ENCODE measurements around the gene AGPAT4. TPM values are rescaled to one million over a fixed set of nuclear protein-coding genes. Genes with fewer than 3 reads are reported as not detected.
A peak's percentile ranks its signal among the peaks of the same experiment; 100 is the strongest.
"Not testable (repeated sequence)": the region's sequence is repeated elsewhere in the genome, so short reads cannot be mapped to it uniquely, and the experiment has no call there.

Gene AGPAT4
- total RNA-seq, 1 donor from 2014 or later = 6.6 TPM

DNA sequence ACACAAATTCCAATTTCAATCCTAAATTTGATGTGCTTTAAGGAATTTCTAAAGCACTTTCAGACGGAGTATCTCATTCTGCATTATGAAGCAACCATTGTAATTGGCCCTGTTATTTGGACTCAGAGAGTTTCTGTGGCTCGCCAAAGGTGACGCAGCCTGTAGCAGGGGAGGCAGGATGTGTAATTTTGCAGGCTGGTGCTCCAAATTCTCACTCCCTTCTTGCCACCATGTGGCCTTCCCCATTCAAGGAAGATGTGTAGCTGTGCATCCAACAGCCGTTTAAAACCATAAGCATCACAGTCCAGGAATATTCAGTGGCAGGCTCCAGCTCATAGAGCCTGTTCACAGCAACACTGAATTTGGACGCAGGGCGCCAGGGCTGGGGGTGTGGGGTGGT, 45.8 kb downstream of the AGPAT4 start:
- no peak for DNase-seq (ENCODE audit: low read depth)

DNA sequence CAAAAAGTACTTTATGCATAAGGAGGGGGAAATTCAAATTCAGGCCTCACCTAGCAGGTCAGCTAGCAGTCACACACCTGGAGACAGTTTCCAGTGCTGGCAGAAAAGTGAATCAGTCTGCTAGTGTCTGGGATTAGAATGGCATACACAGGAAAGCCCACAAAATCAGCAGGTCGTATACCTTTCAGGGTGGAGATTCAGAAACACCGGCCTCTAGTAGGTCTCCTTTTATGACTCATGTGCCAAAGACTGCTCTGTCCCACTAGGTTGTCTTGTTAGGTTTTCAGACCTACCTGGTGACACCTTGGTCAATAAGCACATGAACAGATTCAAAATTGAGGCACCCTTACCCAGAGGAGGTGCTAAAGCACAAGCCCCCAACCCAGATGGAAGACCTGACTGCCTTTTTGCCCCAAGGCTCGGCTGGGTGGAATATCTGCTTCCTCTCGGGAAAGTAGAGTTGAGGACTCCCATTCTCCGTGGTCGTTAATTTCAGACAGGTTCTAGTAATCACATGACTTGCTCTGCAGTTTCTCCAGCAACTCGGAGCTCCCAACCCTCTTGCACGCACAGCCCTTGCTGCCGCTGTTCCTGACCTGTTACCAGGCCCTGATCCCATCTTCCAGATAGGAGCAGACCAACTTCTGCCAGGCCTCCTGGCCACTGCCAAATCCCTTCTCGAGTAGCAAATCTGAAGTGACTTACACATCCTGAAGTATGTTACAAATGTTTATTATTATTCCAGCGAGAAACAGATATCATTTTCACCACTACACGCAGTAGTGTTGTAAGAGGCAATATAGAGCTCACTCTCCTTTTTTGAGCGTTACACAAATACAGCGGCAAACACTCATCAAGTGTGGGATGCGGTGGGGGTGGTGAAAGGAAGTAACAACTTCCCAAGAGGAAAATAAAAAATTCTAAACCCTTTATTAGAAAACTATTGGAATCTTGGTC, 46.6 kb downstream of the AGPAT4 start:
- DNase-seq (ENCODE audit: low read depth) = no peak

DNA sequence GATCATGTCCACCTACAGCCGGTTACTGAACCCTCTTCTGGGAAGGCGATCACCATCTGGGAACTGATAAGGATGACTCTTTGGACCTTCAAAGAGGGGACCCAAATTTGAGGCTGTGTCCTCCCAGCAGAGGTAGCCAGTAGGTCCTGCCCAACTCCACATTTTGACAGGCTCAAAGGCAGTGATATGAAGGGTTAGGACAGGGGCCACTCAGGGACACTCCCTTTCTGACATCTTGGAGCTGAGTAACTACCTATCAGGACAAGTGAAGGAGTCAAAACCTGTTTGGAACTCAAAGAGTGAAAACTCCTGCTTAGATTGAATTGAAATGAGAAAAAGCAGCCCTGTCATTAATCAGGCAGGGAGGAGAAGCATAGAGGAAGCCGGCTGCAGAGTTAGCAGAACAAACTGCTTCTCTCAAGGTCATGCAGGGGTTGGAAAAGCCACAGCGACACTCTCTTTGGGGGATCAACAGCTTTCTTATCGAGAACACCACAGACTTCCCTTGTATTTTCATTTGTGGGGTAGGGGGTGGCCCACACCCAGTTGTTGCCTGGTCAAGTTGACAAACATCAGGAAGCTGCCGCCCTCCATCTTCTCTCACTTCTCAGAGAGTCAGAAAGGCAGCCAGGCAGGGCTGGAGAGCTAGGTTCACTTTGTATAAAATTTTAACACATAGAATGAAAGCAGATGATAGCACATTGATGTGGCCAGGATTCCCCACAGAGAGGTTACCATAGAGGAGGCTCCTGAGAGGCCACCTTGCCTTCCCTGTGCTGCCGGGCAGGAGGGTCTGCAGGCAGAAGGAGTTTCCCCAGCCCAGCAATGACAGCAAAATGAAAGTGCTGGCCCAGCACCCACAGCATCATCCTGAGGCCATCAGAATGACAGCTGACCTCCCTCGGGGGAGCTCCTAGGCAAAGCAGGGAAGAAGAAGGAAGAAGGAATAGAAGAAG, 47.6 kb downstream of the AGPAT4 start:
- no peak for DNase-seq (ENCODE audit: low read depth)

DNA sequence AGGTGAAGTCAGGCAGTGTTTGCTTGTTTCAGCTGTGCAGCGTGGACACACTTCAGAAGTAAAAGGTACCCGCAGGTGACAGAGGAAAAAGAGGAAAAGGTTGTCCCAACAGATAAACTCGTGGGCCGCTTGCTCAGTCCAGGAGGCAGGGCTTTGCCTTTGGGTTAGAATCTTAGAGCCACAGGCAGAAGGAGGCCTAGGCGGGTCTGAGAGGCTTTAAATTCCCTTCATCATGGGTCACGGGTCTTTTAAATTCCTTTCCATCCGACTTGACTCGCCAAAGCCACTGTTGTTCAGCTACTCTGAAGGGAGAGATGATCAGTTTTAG, 48.2 kb downstream of the AGPAT4 start:
- no peak for DNase-seq (ENCODE audit: low read depth)

- DNase-seq (ENCODE audit: low read depth) = not testable (repeated sequence)
Measured at GRCh38 chr6:161224951-161225680, 48.7 kb downstream of the AGPAT4 start.

- no peak for DNase-seq (ENCODE audit: low read depth)
Measured at GRCh38 chr6:161223646-161224045, 50.2 kb downstream of the AGPAT4 start.

- DNase-seq (ENCODE audit: low read depth) = no peak
Measured at GRCh38 chr6:161222706-161223234, 51.1 kb downstream of the AGPAT4 start.

DNA sequence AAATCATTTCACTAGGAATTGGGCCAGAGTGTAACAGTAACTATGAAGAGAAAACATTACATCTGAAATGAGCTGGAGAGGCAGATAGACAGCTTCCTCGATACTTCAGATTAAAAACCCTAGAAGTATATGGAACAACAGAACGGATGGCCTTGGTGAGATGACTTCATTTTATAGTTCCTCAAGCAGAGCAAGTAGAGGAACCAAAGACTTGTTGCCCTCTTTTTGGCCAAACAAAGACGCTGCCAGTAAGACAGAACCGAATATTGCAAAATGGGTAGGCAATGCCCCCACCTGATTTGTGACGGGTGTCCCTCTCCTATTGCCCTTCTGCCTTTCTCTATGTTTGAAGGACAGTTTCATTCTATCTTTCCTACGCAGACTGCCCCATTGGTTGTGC, 53.5 kb downstream of the AGPAT4 start:
- no peak for DNase-seq (ENCODE audit: low read depth)

DNA sequence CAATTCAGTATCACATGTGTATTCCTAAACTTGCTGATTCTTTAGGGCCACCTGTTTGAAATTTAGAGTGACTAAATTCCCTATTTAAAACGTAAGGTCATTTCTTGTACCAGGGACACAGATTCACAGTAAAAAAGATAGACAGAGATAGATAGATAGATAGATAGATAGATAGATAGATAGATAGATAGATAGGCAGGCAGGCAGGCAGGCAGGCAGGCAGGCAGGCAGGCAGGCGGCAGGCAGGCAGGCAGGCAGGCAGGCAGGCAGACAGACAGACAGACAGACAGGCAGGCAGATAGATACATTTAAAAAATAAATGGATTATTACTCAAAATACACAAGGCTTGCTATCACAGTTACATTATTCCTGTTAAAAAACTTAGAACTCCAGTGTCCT, 54.2 kb downstream of the AGPAT4 start:
- DNase-seq (ENCODE audit: low read depth) = no peak

- no peak for DNase-seq (ENCODE audit: low read depth)
Measured at GRCh38 chr6:161218222-161218621, 55.6 kb downstream of the AGPAT4 start.

DNA sequence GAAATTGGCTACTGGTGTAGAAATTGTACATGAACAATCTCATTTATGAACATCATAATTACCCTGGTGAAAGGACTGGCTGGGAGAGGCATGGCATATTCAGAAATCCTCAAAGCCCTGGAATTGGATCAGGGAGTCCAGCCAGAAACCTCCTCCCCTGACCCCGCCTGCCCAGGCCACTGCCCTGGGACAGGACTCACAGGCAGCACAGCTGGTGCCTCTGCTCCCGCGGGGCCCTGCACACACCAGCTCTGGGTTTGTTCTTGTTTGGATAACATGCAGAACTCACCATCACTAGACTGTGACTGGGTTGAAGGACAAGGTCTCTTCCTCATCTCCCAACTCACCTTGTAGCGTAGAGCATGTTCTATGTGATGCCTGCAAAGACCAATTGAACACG, 56.2 kb downstream of the AGPAT4 start:
- peak; percentile 57 for DNase-seq (ENCODE audit: low read depth)

- DNase-seq (ENCODE audit: low read depth) = no peak
Measured at GRCh38 chr6:161216616-161217205, 57.1 kb downstream of the AGPAT4 start.

GRCh38 chr6:161215876-161216615, 57.8 kb downstream of the AGPAT4 start:
- DNase-seq (ENCODE audit: low read depth) = no peak

DNA sequence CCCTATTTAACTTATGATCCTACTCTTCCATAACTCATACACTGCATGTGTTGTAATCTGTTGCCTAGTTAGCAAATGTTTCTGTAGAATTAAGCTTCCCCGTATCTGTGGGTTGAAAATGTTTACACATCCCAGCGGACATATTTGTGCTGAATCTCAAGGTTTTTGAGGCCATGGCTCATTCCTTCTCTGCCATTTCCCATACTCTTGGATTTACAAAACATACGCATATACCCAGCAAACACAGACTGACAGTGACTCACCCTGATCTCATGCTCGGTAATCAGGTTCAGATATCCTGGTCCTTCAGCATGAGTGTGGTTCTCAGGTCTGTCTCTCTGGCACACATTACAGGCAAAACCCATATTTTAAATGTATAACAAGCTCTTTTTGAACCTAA, 58.7 kb downstream of the AGPAT4 start:
- peak; percentile 37 for DNase-seq (ENCODE audit: low read depth)

DNA sequence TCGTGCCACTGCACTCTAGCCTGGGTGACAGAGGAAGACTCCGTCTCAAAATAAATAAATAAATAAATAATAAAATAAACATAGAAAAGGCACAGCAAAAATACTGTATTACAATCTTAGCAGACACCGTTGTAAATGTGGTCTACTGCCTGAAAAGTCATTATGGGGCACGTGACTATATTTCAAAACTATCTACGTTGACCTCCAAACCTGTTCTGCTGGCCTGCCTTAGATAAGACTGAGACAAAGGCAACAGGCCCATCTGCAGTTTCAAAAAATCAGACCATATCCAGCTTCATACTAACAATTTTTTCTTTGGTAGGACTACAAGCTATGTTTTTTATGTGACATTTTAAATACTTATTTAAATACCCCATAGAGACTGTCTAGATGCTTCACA, 59.1 kb downstream of the AGPAT4 start:
- DNase-seq (ENCODE audit: low read depth) = no peak

DNA sequence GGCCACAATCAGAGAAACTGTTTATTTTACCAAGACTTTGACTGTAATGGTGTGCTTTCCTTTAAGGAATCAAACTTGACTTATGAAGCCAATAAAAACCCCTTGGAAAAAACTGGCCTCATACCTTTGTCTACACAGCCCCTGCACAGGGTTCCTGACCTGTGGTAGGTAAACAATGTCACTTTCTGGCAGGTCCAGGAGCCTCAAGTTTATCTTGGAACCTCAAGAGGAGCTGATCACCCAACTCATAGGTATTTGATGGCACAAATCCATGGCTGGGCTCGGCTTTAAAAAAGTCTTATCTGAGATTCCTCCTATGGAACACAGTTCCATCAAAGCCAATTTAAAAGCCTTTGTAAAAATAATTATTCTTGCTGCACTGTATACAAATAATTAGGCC, 61.0 kb downstream of the AGPAT4 start:
- no peak for DNase-seq (ENCODE audit: low read depth)

DNA sequence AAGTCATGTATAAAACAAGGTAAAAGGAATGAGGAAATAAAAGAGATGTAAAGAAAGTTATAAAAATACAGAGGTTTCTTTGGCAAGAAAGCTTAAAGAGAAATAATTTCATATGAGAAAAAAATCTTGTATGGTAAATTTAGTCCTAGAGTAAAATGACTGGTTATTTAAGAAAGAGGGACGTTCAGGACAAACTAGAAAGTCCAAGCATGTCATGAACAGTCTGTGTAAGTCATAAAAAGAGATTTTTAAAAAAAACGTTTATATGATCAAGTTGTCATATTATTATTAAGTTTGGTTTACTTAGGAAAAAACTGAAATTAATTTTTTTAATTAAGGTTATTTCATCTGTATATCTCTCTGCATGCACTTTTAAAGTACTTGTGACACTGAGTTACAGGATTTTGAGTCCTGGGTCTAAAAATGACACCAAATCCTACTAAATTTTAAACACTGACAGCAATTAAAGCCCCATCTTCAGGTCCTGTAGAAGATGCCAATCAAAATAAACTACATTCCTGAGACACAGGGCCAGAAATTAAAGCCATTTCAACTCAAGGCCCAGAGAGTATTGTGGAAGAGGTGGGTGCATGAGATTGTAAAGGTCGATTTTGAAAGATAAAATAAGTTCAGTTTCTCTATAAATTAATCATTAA, 62.4 kb downstream of the AGPAT4 start:
- no peak for DNase-seq (ENCODE audit: low read depth)

GRCh38 chr6:161210857-161211256, 63.0 kb downstream of the AGPAT4 start:
- DNase-seq (ENCODE audit: low read depth) = no peak

- DNase-seq (ENCODE audit: low read depth) = no peak
Measured at GRCh38 chr6:161207200-161207599, 66.7 kb downstream of the AGPAT4 start.

All from myocyte (in vitro differentiated cells).